Measurements from ENCODE around the gene JAK2.

DNA sequence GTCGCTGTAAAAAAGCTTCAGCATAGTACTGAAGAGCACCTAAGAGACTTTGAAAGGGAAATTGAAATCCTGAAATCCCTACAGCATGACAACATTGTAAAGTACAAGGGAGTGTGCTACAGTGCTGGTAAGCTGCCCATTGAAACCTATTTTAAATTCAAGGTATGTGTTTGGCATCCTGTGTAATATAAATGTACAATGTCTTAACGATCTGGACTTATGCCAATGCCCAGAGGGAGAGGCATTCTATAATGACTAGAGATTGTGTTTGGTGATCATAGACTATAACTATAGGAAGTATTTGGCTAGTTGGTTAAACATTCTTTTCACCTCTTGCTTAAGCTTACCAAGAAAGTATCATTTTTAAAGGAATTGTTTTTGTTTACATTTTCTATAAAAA, 104.7 kb downstream of the JAK2 start:
- TF ChIP-seq, protein P1, sequence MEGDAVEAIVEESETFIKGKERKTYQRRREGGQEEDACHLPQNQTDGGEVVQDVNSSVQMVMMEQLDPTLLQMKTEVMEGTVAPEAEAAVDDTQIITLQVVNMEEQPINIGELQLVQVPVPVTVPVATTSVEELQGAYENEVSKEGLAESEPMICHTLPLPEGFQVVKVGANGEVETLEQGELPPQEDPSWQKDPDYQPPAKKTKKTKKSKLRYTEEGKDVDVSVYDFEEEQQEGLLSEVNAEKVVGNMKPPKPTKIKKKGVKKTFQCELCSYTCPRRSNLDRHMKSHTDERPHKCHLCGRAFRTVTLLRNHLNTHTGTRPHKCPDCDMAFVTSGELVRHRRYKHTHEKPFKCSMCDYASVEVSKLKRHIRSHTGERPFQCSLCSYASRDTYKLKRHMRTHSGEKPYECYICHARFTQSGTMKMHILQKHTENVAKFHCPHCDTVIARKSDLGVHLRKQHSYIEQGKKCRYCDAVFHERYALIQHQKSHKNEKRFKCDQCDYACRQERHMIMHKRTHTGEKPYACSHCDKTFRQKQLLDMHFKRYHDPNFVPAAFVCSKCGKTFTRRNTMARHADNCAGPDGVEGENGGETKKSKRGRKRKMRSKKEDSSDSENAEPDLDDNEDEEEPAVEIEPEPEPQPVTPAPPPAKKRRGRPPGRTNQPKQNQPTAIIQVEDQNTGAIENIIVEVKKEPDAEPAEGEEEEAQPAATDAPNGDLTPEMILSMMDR (IDR thresholded peaks at IDR 0.05) = no peak
- TF ChIP-seq POLR2A (IDR thresholded peaks at IDR 0.05) (no peak), POLR2AphosphoS5 (IDR thresholded peaks at IDR 0.05) (no peak), EP300 (IDR thresholded peaks at IDR 0.05) (no peak)
